Urinary bladder (tissue), 4 donors: ENCODE measurements around the gene FUT2. TPM values are rescaled to one million over a fixed set of nuclear protein-coding genes. Genes with fewer than 3 reads are reported as not detected.

Source experiments
- DNase-seq: peaks from one replicate; pipeline ENCODE4 v3.0.0-alpha.2; 2015; ENCODE audit errors: extremely low spot score
- H3K27ac ChIP-seq: one replicate; pipeline ENCODE4 v1.5.1; 2013; ENCODE audit warnings: low read depth, mild to moderate bottlenecking, moderate library complexity
- H3K36me3 ChIP-seq: one replicate; pipeline ENCODE4 v1.6.1; 2013; ENCODE audit warnings: mild to moderate bottlenecking, moderate library complexity; ENCODE audit not compliant: insufficient read depth
- H3K4me1 ChIP-seq: one replicate; pipeline ENCODE4 v1.6.1; 2013; ENCODE audit warnings: mild to moderate bottlenecking, moderate library complexity; ENCODE audit not compliant: insufficient read depth
- H3K4me3 ChIP-seq: one replicate; pipeline ENCODE4 v1.5.1; 2013; ENCODE audit warnings: low read depth, low read length
- WGBS: extraction: QIAGEN DNeasy Blood & Tissue Kit; methylation state at CpG from one replicate; pipeline ENCODE4 v1.1.7; 2013; 5-methylcytosine and 5-hydroxymethylcytosine counted together
- polyA plus RNA-seq: library from polyadenylated mRNA; stranded (reverse); fragments of 200-250 nt; gene quantifications from one replicate; pipeline ENCODE4 v1.2.3, GENCODE V29; 2013
- total RNA-seq: library from RNA; depleted of rRNA; stranded (reverse); fragments of >200 nt; gene quantifications from one replicate; pipeline ENCODE4 v1.2.3, GENCODE V29; 2014
- donor health status: healthy with polysubstance abuse.
- donor health status: healthy.

FUT2 gene
- total and polyA plus RNA-seq, 2 donors: 0.41 to 0.79 TPM

DNA sequence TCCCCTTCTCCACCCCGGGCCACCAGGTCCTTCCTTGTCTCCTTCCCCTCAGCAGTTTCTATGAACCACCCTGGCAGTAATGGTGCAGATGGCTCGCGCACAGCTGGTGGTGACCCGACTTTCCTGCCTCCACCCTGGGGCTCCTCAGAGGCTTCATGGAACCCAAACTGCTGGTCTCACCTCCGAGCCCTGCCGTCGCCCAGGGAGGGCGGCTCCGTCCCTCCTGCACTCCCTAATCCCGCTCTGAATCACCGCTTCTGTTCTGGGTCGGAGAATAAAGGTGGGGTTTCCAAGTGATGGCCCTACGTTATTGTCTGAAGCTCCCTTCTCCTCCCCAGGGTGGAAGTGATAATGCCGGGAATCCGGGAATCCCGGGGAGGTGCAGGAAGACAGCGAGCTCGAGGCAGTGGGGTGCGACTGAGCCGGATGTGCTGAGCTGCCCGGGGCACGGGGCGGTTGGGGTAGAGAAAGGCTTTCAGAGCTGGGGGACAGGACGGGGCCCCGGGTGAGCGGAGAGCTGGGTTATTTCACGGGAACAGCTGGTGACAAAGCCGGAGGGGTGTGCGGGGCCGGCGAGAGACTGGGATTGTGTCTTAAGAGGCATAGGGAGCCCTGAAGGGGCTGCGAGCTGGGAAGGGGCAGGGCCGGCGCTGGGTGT lies 711 bp downstream of the FUT2 start:
- 8% methylated on average over 34 of the region's 34 CpGs for WGBS
- H3K27ac ChIP-seq: no peak overlapping the region
- no peak for DNase-seq

DNA sequence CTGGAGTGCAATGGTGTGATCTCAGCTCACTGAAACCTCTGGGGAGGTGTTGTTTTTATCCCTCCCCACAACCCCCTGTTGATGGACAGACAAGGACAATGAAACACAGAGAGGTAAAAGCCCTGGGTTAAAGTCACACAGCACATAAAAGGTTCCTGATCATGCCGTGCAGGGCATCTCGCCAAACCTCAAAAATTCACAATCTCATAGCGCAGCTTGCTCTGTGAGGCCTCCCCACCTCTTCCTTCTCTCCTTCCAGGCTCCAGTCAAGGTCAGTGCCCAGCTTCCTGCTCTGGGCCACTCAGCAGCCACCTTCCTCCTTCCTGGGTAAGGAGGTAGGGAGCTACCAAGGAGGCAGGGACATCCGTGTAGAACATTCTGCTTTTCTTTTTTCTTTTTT lies 2.3 kb downstream of the FUT2 start:
- H3K4me3 ChIP-seq: no peak overlapping the region
- DNase-seq: no peak
- no peak overlapping the region for H3K27ac ChIP-seq
- 51% methylated on average over 4 of the region's 4 CpGs for WGBS
- no peaks in the 10 kb centered on the region for H3K4me1 ChIP-seq
- no peaks in the 10 kb centered on the region for H3K36me3 ChIP-seq

More for the DNA sequence above, 711 bp downstream of the FUT2 start:
- H3K4me3 ChIP-seq: no peak overlapping the region
- H3K4me1 ChIP-seq: no peaks in the 10 kb centered on the region
- no peaks in the 10 kb centered on the region for H3K36me3 ChIP-seq

DNA sequence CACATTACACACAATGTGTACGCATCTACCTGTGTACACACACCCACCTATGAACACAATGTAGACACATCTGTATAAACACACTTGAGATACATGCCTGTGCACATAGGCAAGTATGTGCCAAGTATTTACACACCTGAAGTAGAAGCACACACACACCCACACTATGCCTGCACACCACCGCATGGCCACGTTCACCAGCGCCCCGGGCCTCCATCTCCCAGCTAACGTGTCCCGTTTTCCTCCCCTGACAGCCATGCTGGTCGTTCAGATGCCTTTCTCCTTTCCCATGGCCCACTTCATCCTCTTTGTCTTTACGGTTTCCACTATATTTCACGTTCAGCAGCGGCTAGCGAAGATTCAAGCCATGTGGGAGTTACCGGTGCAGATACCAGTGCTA lies 6.9 kb downstream of the FUT2 start:
- Histone ChIP-seq H3K4me1 (no peaks in the 10 kb centered on the region), H3K36me3 (no peaks in the 10 kb centered on the region), H3K4me3 (no peak overlapping the region), H3K27ac (no peak overlapping the region)
- 91% methylated on average over 13 of the region's 13 CpGs for WGBS
- no peak for DNase-seq

DNA sequence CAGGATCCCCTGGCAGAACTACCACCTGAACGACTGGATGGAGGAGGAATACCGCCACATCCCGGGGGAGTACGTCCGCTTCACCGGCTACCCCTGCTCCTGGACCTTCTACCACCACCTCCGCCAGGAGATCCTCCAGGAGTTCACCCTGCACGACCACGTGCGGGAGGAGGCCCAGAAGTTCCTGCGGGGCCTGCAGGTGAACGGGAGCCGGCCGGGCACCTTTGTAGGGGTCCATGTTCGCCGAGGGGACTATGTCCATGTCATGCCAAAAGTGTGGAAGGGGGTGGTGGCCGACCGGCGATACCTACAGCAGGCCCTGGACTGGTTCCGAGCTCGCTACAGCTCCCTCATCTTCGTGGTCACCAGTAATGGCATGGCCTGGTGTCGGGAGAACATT lies 7.5 kb downstream of the FUT2 start:
- Histone ChIP-seq H3K36me3 (no peaks in the 10 kb centered on the region), H3K4me1 (no peaks in the 10 kb centered on the region), H3K4me3 (no peak overlapping the region), H3K27ac (no peak overlapping the region)
- WGBS: 98% methylated on average over 23 of the region's 23 CpGs
- DNase-seq: no peak

DNA sequence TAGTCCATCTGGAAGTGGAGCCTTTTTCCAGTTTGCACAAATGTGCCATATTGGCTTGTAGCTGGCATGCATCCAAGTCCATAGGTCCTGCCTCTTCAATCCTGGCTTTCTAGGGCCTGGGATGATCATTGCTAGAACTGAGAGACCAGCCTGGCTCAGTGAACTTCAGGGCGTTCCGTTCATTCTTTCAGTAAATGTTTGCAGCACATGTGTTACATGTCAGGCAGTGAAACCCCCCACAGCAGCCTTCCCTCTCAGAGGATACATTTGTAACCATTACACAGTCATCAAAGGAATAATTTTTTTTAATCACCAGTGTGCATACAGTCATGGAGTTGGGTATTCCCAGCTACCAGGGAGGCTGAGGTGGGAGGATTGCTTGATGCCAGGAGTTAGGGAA lies 9.7 kb downstream of the FUT2 start:
- no peak for DNase-seq
- no peak overlapping the region for H3K4me3 ChIP-seq
- H3K27ac ChIP-seq: no peak overlapping the region
- no peaks in the 10 kb centered on the region for H3K36me3 ChIP-seq
- 35% methylated on average over 2 of the region's 2 CpGs for WGBS
- no peaks in the 10 kb centered on the region for H3K4me1 ChIP-seq

DNA sequence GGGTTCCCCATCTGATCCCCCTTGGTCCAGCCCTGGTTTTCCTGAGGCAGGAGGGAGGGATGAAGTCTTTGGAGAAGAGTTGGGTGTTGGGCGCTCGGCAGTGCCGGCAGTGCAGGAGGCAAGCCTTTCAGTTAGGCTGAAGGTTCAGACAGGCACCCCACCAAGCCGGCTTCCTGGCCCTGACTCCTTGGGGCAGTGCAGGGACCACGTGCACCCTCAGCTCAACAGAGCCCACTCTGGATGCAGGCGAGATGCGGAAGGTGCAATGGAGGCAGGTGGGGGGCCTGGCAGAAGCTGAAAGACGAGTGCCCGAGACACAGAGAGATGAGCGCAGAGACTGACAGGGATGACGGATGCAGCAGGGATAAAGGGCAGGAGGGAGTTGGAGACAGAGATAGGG lies 12.7 kb downstream of the FUT2 start:
- Histone ChIP-seq H3K4me3 (no peak overlapping the region), H3K27ac (no peak overlapping the region), H3K36me3 (no peaks in the 10 kb centered on the region), H3K4me1 (no peaks in the 10 kb centered on the region)
- no peak for DNase-seq
- 50% methylated on average over 11 of the region's 11 CpGs for WGBS

DNA sequence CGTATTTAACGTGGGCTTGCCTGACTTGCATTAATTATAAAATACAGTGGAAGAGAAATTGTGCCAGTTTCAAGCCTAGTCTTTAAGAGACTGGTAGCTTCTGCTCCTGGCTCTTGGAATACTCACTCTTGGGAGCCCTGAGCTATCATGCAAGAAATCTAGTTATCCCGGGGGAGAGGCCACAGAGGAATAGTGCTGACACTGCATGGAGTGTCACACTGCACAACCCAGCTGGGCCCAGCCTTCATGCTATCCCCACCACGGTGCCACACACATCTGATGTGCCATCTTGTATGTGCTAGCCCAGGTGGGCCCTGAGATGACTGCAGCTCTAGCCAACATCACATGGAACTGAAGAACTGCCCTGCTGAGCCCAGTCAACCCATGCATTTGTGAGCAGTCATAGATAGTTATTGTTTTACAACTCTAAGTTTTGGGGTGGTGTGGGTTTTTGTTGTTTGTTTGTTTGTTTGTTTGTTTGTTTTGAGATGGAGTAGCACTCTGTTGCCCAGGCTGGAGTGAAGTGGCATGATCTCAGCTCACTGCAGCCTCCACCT lies 15.4 kb downstream of the FUT2 start:
- no peak for DNase-seq
- no peaks in the 10 kb centered on the region for H3K4me1 ChIP-seq
- no peak overlapping the region for H3K27ac ChIP-seq
- no peak overlapping the region for H3K4me3 ChIP-seq
- WGBS: 90% methylated on average over 4 of the region's 4 CpGs
- H3K36me3 ChIP-seq: no peaks in the 10 kb centered on the region

DNA sequence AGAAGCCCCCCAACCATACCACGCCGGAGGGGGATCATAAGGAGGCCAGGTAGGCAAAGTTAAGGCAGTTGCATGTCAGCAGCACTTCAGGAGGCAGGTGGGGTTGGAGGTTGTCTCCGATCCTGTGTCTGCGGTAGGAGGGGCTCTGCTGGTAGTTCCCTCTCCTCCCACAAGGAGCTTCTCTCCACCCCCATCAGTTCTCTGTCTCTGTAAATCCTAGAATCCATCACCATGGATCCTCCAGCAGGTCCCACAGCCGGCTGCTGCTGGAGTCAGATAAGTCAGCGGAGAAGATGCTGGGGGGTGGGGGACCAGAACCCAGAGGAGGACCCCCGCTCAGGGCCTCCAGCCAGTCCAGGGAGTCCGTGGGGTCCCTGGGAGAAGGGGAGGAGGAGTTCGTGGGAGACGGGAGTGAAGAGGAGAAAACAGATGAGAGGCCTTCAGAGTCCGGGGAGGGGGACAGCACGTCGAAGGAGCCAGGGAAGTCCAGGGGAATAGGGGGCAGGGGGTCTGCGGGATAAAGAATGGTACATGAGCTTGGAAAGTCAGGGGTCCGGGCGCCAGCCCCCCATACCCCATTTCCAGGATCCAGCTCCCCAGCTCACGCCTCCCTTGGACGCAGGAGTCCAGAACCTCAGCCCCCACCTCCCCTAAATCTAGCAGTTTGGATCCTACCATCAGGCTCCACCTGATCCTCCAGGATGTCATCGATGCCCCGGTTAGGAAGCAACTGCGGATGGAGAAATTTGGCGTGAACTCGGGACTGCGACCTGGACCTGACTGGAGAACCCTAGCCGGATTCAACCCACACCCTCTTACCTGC lies 17.5 kb downstream of the FUT2 start:
- DNase-seq: no peak
- H3K27ac ChIP-seq: peak overlapping the region; percentile 54
- 14% methylated on average over 25 of the region's 25 CpGs for WGBS
- H3K4me3 ChIP-seq: peak overlapping the region; percentile 56
- no peaks in the 10 kb centered on the region for H3K36me3 ChIP-seq
- H3K4me1 ChIP-seq: no peaks in the 10 kb centered on the region

DNA sequence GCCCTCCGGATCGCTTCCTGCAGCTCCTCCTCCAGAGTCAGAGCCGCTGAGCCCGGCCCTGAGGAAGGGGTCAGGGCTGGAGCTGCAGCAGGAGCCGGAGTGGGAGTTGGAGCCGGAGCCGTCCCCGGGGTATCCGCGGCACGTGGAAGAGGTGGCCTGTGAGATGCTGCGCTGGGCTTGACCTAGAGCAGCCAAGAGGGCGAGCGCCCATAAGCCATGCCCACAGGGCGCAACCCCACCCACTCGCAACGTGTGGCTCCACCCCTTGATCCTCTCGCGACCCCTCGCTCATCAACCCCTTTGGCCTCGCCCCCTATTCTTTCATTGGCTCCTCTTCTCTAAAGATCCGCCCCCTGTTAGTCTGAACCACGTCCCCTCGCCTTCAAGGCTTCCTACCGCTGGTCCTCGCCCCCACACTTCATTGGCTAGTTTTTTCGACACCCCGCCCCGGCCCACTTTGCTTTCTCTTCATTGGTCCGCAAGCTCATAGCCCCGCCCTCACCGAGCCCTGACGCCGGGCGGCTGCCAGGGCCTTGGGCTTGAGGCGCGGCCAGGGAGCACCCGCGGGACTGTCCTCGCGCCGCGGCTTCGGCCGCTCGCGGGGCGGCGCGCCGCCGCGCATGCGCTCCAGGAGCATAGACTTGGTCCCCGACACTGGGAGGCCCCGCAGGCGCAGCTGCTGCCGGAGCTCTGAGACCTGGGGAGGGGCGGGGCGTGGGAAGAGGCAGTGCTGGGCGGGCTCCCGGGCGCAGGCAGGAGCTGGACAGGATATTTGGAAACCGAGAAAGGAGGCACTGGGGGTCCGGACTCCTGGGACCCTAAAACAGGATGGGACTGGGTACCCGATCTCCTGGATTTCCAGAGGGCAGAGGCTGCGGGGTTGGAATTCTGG lies 18.3 kb downstream of the FUT2 start:
- WGBS: under 1% methylated on average over 67 of the region's 67 CpGs
- peak overlapping the region; percentile 56 for H3K4me3 ChIP-seq
- peak overlapping the region; percentile 84 for H3K27ac ChIP-seq
- H3K4me1 ChIP-seq: no peaks in the 10 kb centered on the region
- DNase-seq: peak; percentile 99
- no peaks in the 10 kb centered on the region for H3K36me3 ChIP-seq

DNA sequence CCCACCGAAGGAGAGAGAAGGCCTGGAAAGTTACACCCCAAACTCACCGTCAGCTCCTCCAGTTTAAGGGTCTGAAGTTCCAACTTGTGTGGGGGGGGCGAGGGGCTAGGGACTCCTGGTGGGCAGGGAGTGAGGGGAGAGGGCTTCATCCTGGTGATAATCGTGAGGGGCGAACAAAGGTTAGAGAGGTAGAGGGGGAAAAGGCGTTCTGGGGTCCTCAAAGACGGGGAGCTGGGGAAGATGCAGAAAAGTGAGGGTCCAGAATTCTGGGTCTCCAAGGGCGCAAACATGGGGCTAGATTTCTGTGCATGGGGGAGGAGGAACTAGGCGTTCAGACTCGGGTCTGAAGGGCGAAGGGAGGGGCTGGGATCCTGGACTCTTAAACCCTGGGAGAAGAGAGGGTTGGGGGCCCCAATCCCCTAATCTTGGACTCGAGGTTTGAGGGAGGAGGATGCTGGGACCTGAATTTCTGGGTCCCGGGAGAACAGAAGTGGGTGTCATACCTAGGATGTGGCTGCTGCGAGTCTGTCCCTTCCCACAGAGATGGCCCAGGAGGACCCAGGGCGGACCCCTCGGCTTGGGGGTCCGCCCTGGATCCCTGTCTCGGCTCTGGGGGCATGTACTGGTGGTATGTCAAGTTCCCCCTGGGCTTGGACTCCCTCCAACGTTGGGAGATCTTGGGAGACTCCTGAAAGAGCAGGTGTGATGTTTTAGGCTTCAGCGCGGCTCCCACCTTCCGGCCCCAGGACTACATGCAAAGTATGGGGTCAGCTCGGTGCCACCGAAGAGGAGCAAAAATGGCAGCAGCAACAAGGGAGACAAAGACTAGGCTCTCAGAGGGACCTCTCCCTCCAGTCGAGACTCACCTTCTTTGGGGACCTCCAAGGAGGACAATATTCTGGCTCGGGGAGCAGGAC lies 19.2 kb downstream of the FUT2 start:
- DNase-seq: no peak
- peak overlapping the region; percentile 84 for H3K27ac ChIP-seq
- H3K36me3 ChIP-seq: no peaks in the 10 kb centered on the region
- 60% methylated on average over 26 of the region's 26 CpGs for WGBS
- H3K4me3 ChIP-seq: peak overlapping the region; percentile 31
- no peaks in the 10 kb centered on the region for H3K4me1 ChIP-seq

DNA sequence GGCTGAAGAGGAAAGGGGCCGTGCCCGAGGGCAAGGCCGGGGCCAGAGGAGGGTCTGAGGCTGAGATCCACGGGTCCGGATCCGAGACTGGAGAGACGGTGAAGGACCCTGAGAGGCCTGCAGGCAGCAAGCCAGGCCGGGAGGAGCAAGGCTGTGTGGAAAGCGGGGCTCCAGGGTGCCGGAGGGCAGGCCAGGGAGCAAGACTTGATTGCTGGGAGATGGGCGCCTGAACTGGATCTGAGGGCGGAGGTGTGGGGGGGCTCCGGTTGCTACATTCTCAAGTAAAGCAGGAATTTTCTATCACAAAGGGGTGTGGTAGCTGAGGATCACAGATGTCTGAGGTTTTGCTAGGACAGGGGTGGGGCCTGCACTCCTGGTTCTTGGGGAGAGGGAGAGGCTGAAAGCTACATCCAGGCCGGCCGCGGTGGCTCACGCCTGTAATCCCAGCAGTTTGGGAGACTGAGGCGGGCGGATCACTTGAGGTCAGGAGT lies 20.0 kb downstream of the FUT2 start:
- H3K36me3 ChIP-seq: no peaks in the 10 kb centered on the region
- DNase-seq: no peak
- no peaks in the 10 kb centered on the region for H3K4me1 ChIP-seq
- H3K4me3 ChIP-seq: no peak overlapping the region
- H3K27ac ChIP-seq: no peak overlapping the region
- 44% methylated on average over 19 of the region's 19 CpGs for WGBS

DNA sequence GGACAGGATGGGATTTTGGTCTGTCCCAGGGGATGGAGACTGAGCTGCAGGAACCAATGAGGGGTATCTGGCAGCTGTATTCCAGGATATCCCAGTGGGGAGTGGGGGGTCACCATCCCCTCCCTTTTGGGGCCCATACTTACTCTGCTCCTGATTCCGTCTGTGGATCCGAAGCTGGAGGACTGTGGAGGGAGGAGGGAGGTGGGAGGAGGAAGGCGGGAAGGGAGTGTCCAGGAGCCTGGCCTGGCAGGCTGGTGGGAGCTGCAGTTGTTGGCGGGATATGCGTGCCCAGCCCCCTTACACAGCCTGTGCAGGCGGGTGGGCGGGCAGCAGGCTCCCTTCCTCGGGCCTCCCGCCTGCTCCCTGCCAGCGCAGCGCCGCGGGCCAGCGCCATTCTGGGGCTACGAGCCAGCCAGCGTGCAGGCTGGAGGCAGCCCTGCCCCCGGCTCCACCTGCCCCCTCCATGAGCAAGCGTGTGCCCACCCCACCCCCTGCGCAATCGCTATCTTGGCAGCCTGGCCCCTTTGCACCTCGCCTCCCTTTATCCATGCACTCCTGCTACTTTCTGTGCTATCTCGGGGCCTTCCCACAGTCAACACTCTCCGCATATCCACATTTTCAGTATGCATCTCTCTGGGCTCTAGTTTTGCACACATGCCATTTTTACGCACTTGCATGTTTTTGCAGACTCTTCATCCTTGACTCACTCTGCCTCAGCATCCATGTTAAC lies 21.0 kb downstream of the FUT2 start:
- no peak for DNase-seq
- Histone ChIP-seq H3K4me3 (peak overlapping the region; percentile 4), H3K27ac (no peak overlapping the region), H3K4me1 (no peaks in the 10 kb centered on the region), H3K36me3 (no peaks in the 10 kb centered on the region)
- 4% methylated on average over 24 of the region's 24 CpGs for WGBS
